HFF-Myc (cell line): Measurements from ENCODE around the gene USP34.
A peak's percentile ranks its signal among the peaks of the same experiment; 100 is the strongest.

Experiments used
- DNase-seq: peaks from one replicate; pipeline ENCODE4 v3.0.0-alpha.2; 2011; ENCODE audit warnings: low read depth; ENCODE audit errors: extremely low read depth
- H3K4me3 ChIP-seq: replicated peaks from 2 replicates; pipeline ENCODE4 v1.5.1; 2011; ENCODE audit warnings: low read depth, mild to moderate bottlenecking, control low read depth, low read length
- TF ChIP-seq, protein P1 (sequence below): IDR thresholded peaks from 2 replicates; pipeline ENCODE4 v1.5.1; 2012; ENCODE audit warnings: mild to moderate bottlenecking, low read depth, low read length, control low read depth; ENCODE audit errors: missing control alignments

The USP34 gene

DNA sequence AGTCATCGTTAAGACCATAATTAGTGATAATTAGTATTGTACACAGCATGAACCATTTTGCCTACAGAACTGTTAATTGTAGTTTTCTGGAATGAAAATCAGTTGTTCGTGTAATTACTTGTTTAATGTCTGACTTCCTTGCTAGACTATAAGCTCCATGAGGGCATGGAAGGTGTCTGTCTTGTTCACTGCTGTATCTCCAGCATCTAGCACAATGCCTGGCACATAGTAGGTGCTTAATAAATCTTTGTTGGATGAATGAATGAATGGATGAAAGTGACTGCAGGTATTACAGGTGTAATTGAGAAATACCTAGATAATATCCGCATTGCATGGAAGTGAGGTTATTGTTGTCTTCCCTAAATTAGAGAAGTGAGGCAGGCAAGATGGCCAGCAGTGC lies 287.1 kb downstream of the USP34 start:
- DNase-seq, result no peak
- TF ChIP-seq, protein P1, sequence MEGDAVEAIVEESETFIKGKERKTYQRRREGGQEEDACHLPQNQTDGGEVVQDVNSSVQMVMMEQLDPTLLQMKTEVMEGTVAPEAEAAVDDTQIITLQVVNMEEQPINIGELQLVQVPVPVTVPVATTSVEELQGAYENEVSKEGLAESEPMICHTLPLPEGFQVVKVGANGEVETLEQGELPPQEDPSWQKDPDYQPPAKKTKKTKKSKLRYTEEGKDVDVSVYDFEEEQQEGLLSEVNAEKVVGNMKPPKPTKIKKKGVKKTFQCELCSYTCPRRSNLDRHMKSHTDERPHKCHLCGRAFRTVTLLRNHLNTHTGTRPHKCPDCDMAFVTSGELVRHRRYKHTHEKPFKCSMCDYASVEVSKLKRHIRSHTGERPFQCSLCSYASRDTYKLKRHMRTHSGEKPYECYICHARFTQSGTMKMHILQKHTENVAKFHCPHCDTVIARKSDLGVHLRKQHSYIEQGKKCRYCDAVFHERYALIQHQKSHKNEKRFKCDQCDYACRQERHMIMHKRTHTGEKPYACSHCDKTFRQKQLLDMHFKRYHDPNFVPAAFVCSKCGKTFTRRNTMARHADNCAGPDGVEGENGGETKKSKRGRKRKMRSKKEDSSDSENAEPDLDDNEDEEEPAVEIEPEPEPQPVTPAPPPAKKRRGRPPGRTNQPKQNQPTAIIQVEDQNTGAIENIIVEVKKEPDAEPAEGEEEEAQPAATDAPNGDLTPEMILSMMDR, result no peak

DNA sequence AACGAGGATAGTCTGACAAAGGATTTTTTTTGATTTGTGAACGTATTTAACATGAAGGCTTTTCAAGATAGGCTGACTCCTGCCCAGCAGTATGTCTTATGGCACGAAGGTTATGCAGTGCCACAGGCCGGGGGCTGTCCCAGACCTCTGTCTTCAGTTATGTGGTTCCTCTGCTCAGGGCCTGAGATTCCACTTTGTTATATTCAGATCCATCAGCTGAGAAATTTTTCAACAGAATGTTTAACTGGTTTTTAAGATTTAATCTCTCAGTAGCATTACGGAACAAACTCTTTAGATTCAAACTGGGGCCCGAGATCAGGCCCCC lies 288.9 kb downstream of the USP34 start:
- no peak overlapping the region for H3K4me3 ChIP-seq
- TF ChIP-seq, protein P1, result no peak
- no peak for DNase-seq

More for the DNA sequence above, 287.1 kb downstream of the USP34 start:
- H3K4me3 ChIP-seq, result no peak overlapping the region

DNA sequence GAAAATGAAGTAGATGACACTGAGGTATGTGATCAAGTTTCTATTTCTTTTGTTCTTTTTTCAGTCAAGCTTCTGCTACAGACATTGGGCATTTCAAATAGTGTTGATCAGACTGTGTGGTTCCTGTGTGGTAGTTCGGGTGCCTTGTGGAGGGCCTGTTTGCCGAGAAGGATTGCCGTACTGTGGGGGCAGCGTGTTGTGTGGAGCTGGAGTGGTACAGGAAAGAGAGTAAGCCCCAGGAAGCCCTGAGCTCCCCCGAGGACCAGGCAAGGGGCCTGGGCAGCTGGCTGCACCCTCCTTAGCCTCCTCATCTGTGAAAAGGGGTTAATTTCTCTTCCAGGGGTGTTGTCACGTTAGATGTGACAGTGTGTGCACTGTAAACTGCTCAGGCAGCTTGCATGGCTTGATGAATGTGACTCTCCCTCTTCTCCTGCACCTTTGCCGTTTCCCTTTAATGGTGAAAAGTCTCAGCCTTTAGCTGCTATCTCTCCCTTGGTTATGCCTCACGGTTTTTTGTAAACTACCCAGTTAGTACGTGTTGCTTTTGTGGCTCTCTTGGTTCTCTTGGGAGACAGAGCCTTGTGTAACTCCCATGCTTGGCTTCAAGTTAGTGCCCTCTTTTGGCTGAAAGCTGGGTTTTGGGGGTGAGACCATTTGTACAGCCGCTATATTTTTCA lies 289.4 kb downstream of the USP34 start:
- TF ChIP-seq, protein P1, result no peak
- DNase-seq, result no peak
- H3K4me3 ChIP-seq, result no peak overlapping the region

DNA sequence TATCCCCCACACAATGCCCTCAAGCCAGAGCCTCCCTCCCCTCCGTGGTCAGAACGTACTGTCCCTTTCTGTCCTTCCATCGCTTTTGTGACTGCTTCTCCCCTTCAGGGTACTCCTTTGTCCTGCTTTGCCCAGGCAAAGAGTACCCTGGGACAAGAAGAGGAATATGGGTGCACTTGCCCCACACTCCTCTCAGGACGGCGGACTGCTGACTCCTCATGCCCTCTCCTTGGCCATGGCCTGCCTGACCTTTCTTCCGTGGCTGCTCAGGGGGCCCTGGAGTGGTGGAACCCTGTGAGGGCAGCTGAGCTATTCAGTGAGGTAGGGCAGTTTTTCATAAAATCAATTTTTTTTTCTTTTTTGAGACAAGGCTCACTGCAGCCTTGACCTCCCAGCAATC lies 290.2 kb downstream of the USP34 start:
- TF ChIP-seq, protein P1, result no peak
- H3K4me3 ChIP-seq, result no peak overlapping the region
- no peak for DNase-seq

DNA sequence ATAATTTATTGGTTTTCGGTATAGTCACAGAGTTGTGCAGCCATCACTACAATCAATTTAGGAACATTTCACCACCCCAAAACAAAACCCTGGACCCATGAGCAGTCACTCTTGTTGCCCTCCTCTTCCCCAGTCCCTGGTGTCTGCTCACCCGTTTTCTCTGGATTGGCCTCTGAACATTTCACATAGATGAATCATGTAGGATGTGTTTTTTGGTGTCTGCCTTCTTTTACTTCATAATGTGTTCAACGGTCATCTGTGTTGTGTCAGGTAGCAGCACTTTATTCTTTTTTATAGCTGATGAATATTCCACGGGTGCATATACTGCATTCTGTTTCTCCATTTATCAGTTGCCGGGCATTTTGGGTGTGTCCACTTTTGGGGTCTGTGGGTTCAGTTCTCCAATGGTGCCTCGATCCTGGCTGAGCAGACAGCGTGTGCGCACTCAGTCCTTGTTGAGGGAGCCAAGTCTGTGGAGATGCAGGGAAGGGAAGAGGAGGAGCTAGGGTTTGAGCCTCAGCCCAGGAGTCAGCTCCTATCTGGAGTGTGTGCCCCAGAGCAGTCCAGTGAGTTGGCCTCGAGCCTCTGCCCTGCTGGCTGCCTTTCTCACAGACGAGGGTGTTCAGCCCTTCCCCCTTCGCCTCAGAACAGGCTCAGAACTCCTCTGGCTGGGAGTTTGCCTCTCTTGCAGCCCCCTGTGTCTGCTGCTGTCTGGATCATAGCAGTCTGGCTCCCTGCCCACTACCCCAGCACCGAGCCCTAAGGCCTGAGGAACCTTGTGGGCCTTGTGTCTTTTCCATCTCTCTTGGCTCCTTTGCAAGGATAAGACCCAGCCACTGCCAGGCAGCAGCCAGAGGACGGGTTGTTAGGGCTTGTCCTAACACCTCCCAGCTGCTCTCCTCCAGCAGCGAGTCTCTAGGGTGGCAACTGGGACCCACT lies 290.9 kb downstream of the USP34 start:
- peak; percentile 31 for DNase-seq
- TF ChIP-seq, protein P1, result no peak
- peak overlapping the region; percentile 16 for H3K4me3 ChIP-seq

DNA sequence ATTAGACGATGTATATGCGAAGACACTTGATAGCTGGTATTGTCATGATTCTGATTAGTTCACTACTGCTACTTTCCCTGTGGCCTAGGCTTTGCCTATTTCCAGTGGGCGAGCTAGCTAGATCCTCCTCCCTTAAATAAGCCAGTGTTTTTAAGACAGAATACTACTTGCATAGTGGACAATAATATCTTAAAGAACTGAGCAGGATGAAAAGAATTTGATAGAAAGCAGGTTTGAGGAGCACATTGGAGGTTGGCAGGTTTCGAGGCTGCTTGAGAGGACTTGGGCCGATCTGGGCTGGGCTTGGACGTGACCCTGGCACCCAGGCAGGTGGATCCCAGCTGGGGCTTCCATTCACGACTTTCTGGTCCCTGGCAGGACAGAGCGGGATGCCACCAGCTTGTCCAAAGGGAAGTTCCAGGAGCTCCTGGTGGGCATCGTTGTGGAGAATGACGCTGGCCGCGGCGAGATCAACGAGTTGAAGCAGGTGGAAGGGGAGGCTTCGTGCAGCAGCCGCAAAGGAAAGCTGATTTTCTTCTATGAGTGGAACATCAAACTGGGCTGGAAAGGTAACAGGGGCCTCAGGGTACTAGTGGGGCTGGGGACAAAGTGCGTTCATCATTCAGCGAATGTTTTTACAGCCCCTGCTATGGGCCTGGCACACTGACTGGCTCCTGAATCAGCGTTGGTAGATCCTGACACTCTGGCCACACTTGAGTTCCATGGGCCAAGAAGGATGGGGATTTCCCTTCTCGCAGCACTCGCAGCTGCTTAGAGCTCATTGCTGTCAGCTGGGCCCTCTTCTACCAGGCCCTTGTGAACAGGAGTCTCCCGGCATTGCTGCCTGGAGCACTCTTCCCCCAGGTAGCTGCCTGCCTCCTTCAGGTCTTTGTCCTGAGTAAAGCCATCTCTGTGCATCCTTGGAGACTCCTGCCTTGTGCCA lies 292.0 kb downstream of the USP34 start:
- TF ChIP-seq, protein P1, result no peak
- DNase-seq, result no peak
- H3K4me3 ChIP-seq, result peak overlapping the region; percentile 59
